Activated CD4-positive, alpha-beta T cell treated with anti-CD3 and anti-CD28 coated beads, Interleukin-2, amount 50 U/mL, for 4 hours (primary cell): ENCODE measurements around the gene RBPJ.

Experiments used
- DNase-seq, 2 experiments: peaks; one replicate each; pipeline ENCODE4 v3.0.0-alpha.2; 2020

The RBPJ gene

GRCh38 chr4:26320538-26321372, at the start of gene RBPJ:
TSS of gene RBPJ (plus strand) at chr4:26321014. CDS start at chr4:26321029, 15 bp downstream.
- DNase-seq: peak; percentile 80 to 82

GRCh38 chr4:26271703-26272102, 49.1 kb upstream of the RBPJ start:
- no peak for DNase-seq

- no peak for DNase-seq
Measured at GRCh38 chr4:26272654-26273615, 47.9 kb upstream of the RBPJ start.

GRCh38 chr4:26273616-26273980, 47.2 kb upstream of the RBPJ start:
- DNase-seq: no peak

- no peak for DNase-seq
Measured at GRCh38 chr4:26275281-26275680, 45.5 kb upstream of the RBPJ start.

GRCh38 chr4:26279446-26279845, 41.4 kb upstream of the RBPJ start:
- no peak for DNase-seq

GRCh38 chr4:26281881-26282280, 38.9 kb upstream of the RBPJ start:
- DNase-seq: no peak

- DNase-seq: no peak
Measured at GRCh38 chr4:26284536-26284935, 36.3 kb upstream of the RBPJ start.

GRCh38 chr4:26285272-26285671, 35.5 kb upstream of the RBPJ start:
- no peak for DNase-seq

GRCh38 chr4:26287756-26288155, 33.1 kb upstream of the RBPJ start:
- no peak for DNase-seq

GRCh38 chr4:26288355-26288909, 32.4 kb upstream of the RBPJ start:
- no peak for DNase-seq

- DNase-seq: no peak
Measured at GRCh38 chr4:26289401-26289800, 31.4 kb upstream of the RBPJ start.

GRCh38 chr4:26290321-26290720, 30.5 kb upstream of the RBPJ start:
- no peak for DNase-seq

GRCh38 chr4:26294904-26295303, 25.9 kb upstream of the RBPJ start:
- no peak for DNase-seq

- DNase-seq: no peak
Measured at GRCh38 chr4:26296021-26296420, 24.8 kb upstream of the RBPJ start.

- DNase-seq: no peak
Measured at GRCh38 chr4:26296514-26296913, 24.3 kb upstream of the RBPJ start.

- no peak for DNase-seq
Measured at GRCh38 chr4:26297219-26297618, 23.6 kb upstream of the RBPJ start.

GRCh38 chr4:26298198-26298947, 22.4 kb upstream of the RBPJ start:
- no peak for DNase-seq

GRCh38 chr4:26299254-26299882, 21.4 kb upstream of the RBPJ start:
- DNase-seq: no peak

GRCh38 chr4:26300314-26301307, 20.2 kb upstream of the RBPJ start:
- no peak for DNase-seq
